ENCODE data around the gene SPATA18.
"Not testable (repeated sequence)": the region's sequence is repeated elsewhere in the genome, so short reads cannot be mapped to it uniquely, and the experiment has no call there.

SPATA18 gene

DNA sequence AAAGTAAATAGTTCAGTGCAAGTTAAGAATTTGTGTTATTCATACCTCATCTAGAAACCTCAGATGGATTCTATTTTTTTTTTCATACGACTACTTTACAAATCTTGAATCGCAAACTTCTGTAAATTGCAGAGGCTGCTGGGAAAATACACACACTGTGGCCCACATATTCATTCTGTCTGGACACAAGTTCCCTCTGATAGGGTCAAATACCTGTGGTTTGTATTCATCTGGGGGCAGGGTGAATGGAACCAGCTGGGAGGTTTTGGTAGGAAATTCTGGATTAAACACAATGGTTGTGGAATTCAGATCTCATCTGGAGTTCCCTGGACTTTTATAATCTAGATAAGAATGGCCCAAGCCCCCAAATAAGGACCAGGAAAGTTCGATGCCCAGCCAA lies 56.2 kb downstream of the SPATA18 start:
- no peak for DNase-seq (ENCODE audit: low read depth in 2 of 2)

DNA sequence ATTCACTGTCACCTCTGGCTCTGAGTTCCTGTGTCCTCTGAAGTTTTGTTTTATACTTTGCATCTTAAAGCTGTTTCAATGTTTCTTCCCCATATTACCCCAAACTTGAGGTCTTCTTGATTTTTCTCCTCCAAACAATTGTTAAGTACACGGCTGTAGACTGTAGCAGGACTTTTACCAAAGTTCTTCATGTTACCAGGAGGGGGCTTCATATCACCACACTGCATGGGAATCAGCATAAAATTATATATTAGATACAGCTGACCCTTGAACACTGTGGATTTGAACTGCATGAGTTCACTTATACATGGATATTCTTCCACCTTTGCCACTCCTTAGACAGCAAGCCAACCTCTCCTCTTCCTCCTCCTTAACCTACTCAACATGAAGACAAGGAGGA lies 56.6 kb downstream of the SPATA18 start:
- DNase-seq (ENCODE audit: low read depth in 2 of 2), result no peak

DNA sequence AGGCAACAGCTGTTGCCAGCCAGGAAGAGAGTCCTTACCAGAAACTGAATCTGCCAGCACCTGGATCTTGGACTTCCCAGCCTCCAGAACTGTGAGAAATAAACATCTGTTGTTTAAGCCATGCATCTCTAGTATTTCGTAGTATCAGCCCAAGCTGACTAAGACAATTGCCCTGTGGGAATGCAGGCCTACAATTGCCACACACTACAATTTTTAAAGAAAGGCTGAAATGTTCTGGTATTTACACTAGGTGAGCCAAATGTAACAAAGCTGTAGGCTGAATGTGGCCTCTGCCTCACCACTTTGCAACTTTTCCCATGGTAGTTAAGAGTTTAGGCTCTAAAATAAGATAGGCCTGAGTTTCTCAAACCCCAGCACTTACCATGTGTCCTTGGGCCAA lies 59.1 kb downstream of the SPATA18 start:
- DNase-seq (ENCODE audit: low read depth in 2 of 2), result no peak

DNA sequence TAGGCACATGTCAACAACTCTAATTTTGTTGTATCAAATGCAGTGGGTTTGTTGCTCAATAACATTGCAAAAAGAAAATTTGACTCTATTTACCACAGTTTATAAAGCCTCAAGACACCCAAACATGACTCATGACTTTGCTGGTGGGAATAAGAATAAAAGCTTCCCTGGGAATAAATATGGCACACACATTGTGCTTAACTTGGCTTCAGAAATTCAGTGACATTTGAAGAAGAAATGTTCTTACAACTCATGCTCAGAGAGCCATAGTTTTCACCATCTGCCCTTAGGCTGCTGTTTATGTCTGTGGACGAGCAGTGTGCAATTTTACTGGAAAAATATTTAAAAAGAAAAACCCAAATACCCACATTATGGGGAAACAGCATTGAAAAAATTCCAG lies 60.9 kb downstream of the SPATA18 start:
- DNase-seq (ENCODE audit: low read depth in 2 of 2), result no peak

DNA sequence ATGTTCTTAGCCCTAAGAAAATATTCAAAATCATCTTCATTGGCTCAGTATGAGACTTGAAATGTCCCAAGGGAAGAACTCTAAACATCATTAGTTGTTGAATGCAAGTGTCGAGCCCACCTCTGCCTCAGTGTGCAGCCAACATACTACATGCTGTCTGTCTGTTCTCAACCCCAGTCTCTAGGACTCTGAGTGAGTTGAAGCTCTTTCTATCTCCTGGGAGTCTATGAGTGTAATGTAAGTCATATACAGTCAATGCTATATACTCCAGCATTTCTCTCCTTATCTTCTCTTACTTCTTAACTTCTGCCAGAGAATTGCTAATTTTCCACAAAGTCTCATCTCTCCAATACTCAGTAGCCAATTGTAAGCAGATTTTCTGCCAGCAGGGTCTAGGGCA lies 61.3 kb downstream of the SPATA18 start:
- DNase-seq (ENCODE audit: low read depth in 2 of 2), result no peak

DNA sequence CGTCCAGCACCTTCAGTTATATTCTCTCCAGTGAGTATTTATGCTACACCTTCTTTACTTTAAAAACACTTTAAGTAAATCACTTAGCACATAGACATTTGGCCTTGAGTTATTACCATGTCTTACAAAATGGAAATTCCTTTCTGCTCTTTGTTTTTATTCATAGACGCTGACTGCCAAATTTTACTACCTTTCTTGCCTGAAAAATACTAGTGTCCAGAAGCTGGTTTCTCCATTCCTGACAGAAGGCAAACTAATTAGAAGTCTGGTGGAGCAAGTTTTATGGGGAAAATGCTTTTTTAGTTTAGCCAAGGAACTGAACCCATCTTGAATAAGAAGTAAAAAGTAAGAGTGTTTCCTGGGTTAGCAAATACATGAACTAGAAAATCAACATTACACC lies 65.5 kb downstream of the SPATA18 start:
- no peak for DNase-seq (ENCODE audit: low read depth in 2 of 2)

DNA sequence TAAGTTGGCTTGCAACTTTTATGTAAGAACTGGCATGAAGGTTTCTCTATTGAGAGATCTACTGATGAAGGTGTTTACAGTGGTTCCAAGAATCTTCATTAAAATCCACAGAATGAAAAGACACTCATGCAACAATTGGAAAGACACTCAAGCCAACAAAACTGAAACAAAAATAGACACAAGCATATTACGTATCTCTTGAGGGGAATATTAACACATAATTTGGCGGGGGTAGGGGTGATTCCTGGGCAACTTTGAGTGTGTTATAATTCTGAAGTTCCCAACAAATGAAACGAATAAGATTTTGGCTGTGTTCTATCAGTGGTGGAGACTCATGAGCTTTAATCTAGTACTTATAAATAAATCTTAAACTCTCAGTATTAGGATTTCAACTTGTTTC lies 75.1 kb downstream of the SPATA18 start:
- DNase-seq (ENCODE audit: low read depth in 2 of 2), result no peak

DNA sequence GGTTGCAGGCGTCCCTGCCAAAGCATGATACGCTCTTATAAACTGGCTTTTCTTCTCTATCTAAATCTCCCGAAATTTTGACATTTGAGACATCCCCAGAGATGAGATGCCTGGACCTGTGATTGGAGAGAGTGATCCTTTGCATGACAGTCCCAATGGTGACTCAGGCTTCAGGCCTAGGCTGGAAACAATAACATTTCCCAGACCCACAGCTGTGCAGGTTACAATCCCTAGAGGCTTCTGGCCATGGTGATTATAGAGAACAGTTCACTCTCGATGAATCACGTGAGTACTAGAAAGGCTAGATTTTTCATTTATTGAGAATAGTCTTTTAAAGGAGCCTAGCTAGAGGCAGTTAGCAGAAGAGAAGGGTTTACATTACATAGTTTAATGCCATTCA lies 75.9 kb downstream of the SPATA18 start:
- DNase-seq (ENCODE audit: low read depth in 2 of 2), result no peak

DNA sequence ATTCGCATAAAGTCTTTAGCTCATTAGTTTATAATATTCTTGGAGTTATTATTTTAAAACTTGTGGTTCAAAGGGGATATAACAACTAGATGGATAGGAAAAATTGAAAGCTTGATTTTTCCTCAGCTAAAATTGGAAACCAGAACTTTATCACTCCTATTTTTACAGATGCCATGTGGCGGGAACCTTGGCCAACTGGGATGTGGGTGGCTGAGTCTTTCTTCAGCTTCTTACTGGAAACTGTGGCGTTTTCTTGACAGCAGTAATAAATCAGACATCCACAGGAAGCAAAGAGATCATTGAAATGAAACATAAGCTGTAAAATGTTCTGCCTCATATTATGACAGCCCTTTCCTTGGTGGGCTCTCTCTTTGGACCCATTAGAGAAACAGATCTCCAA lies 84.1 kb downstream of the SPATA18 start:
- DNase-seq (ENCODE audit: low read depth in 2 of 2), result no peak

DNA sequence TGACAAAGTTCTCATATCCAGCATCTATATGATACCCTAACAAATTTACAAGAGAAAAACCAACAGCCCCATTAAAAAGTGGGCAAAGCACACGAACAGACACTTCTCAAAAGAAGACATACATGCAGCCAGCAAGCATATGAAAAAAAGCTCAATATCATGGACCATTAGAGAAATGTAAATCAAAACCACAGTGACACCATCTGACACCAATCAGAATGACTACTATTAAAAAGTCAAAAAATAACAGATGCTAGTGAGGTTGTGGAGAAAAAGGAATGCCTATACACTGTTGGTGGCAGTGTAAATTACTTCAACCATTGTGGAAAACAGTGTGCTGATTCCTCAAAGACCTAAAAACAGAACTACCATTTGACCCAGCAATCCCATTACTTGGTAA lies 86.0 kb downstream of the SPATA18 start:
- not testable (repeated sequence) for DNase-seq (ENCODE audit: low read depth in 2 of 2)

DNA sequence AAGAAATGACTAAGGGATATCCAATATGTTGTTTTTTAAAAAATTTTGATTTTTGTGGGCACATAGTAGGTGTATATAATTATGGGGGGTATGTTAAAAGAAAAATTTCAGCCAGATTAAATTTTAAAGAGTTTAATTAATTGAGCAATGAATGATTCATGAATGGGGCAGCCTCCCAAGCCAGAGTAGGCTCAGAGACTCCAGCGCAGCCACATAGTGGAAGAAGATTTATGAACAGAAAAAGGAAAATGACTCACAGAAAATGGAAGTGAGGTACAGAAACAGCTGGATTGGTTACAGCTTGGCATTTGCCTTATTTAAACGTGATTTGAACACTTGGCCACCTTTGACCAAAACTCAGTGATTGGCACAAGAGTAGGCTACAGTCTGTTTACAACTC lies 91.7 kb downstream of the SPATA18 start:
- no peak for DNase-seq (ENCODE audit: low read depth in 2 of 2)

DNA sequence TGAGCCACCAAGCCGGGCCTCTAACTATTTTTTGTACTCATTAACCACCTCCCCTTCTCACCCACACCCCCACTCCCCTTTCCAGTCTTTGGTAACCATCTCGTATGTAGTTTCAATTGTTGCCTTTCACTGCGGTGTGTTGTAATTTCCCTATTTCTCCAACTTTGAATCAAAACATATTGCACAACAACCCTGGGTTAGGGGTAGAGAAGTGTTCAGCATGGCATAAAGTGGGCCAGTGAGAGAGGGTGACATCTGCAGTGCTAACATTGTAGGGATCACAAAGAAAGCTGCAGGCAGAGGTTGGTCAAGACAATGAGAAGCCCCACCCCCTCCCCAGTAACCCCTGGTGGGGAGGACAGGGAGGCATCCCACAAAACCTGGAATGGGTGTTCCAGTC lies 92.7 kb downstream of the SPATA18 start:
- no peak for DNase-seq (ENCODE audit: low read depth in 2 of 2)

DNA sequence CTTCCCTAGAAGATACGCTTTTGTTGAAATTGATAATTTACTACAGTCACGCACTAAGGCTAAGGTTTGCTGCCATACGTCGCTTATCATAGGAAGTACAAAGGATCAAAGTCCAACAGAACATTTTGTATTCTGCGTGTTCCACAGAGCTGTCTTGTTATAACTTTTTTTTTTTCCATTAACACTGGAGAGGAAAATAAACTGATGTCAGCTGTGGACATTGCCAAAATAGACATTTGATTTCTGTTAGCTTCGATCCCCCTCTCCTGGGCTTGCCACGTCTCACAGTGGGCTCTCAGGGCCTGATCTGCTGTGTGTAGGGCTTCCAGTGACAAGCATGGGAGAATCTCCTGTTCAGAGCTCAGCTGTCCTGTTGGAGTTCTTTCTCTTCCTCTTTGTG lies 93.3 kb downstream of the SPATA18 start:
- no peak for DNase-seq (ENCODE audit: low read depth in 2 of 2)
